Measurements from ENCODE around the gene LBX2. TPM values are rescaled to one million over a fixed set of nuclear protein-coding genes. Genes with fewer than 3 reads are reported as not detected.

The LBX2 gene
- total and polyA plus RNA-seq, 2 experiments from 2014 or later, result 0.80 TPM; not detected in 1

DNA sequence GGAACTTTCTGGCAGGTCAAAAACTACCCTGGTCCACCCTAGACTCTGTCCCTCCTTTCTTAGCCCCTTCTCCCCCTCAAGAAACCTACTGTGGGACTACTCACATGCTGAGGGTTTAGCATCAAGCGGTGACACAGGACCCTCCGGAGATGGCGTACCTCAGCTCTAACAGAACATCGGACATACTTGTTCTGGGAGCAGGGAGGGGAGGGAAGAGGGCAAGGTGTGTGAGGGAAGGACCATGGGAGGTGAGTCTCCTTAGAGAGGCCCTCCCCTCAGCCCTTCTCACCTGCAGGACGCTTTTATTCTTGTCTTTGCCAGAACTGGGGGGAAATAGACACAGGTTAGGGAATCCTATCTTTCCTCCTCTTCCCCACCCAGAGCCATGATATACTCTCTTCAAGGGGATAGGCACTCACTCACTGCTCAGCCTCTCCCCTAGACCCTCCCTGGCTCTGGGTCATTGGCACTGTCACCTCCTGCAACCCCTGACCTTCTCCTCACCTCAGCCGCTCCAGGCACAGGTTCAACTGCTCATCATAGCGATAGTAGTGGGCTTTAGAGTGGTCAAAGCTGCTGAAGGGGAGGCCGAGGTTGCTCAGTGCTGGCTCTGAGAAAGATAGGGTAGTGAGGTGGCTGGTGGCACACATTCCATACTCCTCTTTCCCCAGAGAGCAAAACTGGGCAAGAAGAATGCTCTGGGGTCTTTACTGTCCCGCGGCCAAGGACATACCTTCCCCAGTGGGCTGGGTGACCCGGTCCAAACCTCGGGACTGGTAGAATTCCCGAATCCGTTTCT lies 6.2 kb upstream of the LBX2 start:
- Histone ChIP-seq H3K4me3 (no peak overlapping the region), H3K4me1 (ENCODE audit: low read depth) (no peaks in the 10 kb centered on the region), H3K27me3 (peaks cover 67% of the 10 kb centered on the region), H3K9me3 (ENCODE audit: low read depth) (no peaks in the 10 kb centered on the region), H3K36me3 (peaks cover 4% of the 10 kb centered on the region), H3K27ac (no peak overlapping the region)
- TF ChIP-seq, protein P1, sequence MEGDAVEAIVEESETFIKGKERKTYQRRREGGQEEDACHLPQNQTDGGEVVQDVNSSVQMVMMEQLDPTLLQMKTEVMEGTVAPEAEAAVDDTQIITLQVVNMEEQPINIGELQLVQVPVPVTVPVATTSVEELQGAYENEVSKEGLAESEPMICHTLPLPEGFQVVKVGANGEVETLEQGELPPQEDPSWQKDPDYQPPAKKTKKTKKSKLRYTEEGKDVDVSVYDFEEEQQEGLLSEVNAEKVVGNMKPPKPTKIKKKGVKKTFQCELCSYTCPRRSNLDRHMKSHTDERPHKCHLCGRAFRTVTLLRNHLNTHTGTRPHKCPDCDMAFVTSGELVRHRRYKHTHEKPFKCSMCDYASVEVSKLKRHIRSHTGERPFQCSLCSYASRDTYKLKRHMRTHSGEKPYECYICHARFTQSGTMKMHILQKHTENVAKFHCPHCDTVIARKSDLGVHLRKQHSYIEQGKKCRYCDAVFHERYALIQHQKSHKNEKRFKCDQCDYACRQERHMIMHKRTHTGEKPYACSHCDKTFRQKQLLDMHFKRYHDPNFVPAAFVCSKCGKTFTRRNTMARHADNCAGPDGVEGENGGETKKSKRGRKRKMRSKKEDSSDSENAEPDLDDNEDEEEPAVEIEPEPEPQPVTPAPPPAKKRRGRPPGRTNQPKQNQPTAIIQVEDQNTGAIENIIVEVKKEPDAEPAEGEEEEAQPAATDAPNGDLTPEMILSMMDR (IDR thresholded peaks at IDR 0.05; ENCODE audit: low read depth, low read length), result no peak
- no peak for DNase-seq (ENCODE audit: low read depth in 1 of 2, low spot score in 1 of 2)

DNA sequence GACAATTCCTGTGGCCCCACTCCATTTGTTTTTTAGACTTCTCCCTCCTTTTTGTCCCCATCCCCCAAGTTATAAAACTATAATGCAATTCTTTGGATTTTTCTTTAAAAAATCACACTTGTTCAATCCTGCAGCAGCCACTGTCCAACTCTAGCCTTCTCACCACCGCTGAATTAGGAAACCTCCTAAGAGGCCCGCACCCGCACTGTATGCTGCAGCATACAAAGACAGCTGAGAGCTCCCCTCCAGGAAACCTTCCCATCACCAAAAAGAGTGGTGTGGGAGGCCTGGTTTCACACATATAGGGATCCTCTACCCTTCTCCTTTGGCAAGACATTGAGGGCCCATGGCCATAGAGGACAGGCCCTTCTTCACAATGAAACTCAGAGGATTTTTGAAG lies 5.2 kb upstream of the LBX2 start:
- no peaks in the 10 kb centered on the region for H3K9me3 ChIP-seq (ENCODE audit: low read depth)
- H3K36me3 ChIP-seq, result peaks cover 4% of the 10 kb centered on the region
- H3K27me3 ChIP-seq, result peaks cover 67% of the 10 kb centered on the region
- DNase-seq (ENCODE audit: low read depth in 1 of 2, low spot score in 1 of 2), result no peak
- TF ChIP-seq, protein P1 (IDR thresholded peaks at IDR 0.05; ENCODE audit: low read depth, low read length), result no peak
- H3K4me3 ChIP-seq, result no peak overlapping the region
- H3K4me1 ChIP-seq (ENCODE audit: low read depth), result peaks cover under 1% of the 10 kb centered on the region
- no peak overlapping the region for H3K27ac ChIP-seq

DNA sequence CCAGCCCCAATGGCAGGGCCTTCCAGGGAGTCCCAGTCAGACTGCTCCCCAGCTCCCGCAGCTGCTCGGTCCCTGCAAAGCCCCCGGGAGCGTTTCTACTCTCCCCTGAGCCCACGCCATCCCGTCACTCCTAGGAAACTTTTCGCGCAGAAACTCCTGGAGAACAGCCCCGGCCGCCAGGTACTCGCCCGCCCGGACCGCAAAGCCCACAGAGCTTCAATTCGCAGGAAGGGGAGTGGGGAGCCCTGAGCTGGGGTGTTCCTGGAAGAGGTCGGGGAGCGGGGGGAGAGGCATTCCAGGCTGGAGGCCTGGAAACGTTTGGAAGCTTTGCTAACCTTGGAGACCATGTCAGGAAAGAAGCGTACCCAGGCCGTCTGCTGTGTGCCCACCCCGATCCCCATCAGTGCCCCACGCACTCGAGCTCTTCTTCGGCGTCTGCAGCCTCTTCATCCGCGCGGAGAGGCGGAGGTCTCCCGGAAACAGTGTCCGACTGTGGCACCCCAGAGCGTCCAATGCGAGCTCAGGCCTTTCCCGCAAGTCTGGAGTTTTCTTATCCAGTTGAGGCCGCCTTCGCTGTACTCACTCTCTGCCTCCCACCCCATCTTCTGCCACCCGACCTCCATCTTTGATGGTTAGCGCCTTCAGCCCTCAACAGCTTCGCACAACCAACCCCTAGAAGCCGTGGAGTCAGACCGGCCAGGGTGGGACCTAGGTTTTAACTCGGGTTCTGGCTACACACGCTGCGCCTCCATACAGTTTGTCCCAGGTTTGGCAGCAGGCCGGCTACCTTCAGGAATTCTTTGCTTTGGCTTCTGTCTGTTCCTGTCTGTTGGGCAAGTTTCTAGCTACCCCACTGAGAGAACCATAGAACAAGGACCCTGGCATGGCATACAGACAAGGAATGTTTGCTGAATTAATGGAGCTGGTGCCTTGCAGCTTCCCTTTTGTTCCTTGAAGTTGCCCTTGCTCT lies 4.4 kb upstream of the LBX2 start:
- peaks cover 70% of the 10 kb centered on the region for H3K27me3 ChIP-seq
- no peak overlapping the region for H3K27ac ChIP-seq

DNA sequence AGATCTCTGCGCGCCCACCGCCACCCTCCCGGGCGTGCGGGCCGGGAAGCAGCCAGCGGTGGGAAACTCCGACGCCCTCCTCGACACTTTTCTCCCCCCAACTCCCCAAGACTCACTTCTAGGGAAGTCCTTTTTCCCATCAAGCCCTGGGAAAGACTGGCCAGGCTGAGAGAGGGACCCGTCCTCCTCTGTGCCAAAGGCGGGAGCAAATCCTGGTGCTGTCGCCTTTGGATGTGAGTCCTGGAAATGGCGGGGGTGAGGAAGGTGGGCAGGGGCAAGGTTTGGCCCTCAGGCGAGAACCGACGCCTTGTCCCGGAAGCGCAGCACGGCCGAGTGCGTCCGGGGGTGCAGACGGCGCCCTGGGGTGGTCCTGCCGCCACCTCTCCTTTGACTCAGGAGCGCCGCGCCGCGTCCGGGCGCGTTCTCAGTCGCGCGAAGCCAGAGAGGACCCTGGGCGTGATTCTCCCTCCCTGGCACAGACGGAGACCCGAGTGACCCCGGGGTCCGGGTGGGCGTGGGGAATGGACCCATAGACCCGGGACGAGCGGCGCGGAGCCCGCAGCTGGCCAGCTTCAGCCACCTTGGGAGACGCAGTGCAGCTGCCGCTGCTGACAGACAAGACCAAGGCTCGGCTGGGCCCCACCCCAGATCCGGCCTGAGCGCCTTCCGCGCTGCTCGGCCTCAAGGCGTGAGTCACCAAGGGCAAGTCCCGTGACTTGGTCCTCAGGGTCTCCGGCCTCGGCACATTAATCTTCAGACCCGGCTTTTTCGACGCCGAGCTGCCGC lies 3.5 kb upstream of the LBX2 start:
- peak; percentile 39 to 93 for DNase-seq (ENCODE audit: low read depth in 1 of 2, low spot score in 1 of 2)
- Histone ChIP-seq H3K36me3 (peaks cover 4% of the 10 kb centered on the region), H3K27me3 (peaks cover 79% of the 10 kb centered on the region), H3K27ac (no peak overlapping the region), H3K4me1 (ENCODE audit: low read depth) (peaks cover 15% of the 10 kb centered on the region), H3K9me3 (ENCODE audit: low read depth) (no peaks in the 10 kb centered on the region), H3K4me3 (peak overlapping the region; percentile 19)
- TF ChIP-seq, protein P1 (IDR thresholded peaks at IDR 0.05; ENCODE audit: low read depth, low read length), result peak; percentile 52

More for the DNA sequence above, 4.4 kb upstream of the LBX2 start:
- peak in 1 of 2 donors; percentile 58 for DNase-seq (ENCODE audit: low read depth in 1 of 2, low spot score in 1 of 2)
- TF ChIP-seq, protein P1 (IDR thresholded peaks at IDR 0.05; ENCODE audit: low read depth, low read length), result no peak
- H3K36me3 ChIP-seq, result peaks cover 4% of the 10 kb centered on the region
- peak overlapping the region; percentile 19 for H3K4me3 ChIP-seq
- H3K9me3 ChIP-seq (ENCODE audit: low read depth), result no peaks in the 10 kb centered on the region
- peaks cover 7% of the 10 kb centered on the region for H3K4me1 ChIP-seq (ENCODE audit: low read depth)

DNA sequence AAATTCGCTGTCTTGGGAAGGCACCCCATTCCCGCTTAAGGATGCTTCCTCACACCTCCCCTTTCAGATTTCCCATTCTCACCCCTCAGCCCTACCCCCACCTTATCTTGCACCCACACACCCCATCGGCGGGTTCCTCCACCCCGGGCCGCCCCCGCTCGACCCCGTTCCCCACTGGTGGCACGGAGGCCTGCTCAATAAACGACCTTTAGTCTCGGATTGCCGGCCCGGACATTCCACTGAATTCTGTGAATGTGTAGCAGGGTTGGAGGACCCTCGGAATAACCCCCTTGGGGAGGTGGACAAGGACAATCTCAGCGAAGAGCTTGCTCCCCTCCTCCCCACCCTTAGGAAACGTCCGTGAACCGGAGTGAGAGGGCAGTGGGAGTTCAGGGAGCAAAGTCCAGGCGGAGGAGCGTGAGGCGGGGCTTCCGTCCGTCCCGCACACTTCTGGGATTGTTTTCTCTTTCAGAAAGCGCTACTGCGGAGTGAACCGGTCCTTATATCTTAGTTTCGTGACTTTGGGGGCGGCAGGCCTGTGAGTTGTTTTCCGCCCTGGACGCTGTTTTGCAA lies 2.8 kb upstream of the LBX2 start:
- no peak overlapping the region for H3K27ac ChIP-seq
- TF ChIP-seq, protein P1 (IDR thresholded peaks at IDR 0.05; ENCODE audit: low read depth, low read length), result no peak
- H3K36me3 ChIP-seq, result peaks cover 4% of the 10 kb centered on the region
- H3K9me3 ChIP-seq (ENCODE audit: low read depth), result no peaks in the 10 kb centered on the region
- peaks cover 17% of the 10 kb centered on the region for H3K4me1 ChIP-seq (ENCODE audit: low read depth)
- DNase-seq (ENCODE audit: low read depth in 1 of 2, low spot score in 1 of 2), result no peak
- H3K27me3 ChIP-seq, result peaks cover 86% of the 10 kb centered on the region
- peak overlapping the region; percentile 19 for H3K4me3 ChIP-seq

Measured in cardiac muscle cell (in vitro differentiated cells and primary cell).